HUES48 (cell line): ENCODE results near the gene RAI1.

Source experiments
- H3K27ac ChIP-seq: one replicate; pipeline ENCODE4 v1.7.0; 2013; ENCODE audit warnings: low read depth, low read length, inconsistent platforms
- H3K27me3 ChIP-seq: 2 replicates; pipeline ENCODE4 v1.6.1; 2013; ENCODE audit warnings: mild to moderate bottlenecking, low read length; ENCODE audit not compliant: control insufficient read depth, insufficient read depth
- H3K36me3 ChIP-seq: 2 replicates; pipeline ENCODE4 v1.6.1; 2013; ENCODE audit warnings: low read length; ENCODE audit not compliant: control insufficient read depth, insufficient read depth
- H3K4me1 ChIP-seq: 2 replicates; pipeline ENCODE4 v1.6.1; 2013; ENCODE audit warnings: mild to moderate bottlenecking, low read length; ENCODE audit not compliant: control insufficient read depth, insufficient read depth
- H3K4me3 ChIP-seq: 2 replicates; pipeline ENCODE4 v1.5.1; 2013; ENCODE audit warnings: mild to moderate bottlenecking, low read depth, low read length
- H3K9ac ChIP-seq: 2 replicates; pipeline ENCODE4 v1.6.1; 2013; ENCODE audit warnings: mild to moderate bottlenecking, low read depth, low read length, moderate library complexity
- H3K9me3 ChIP-seq: 2 replicates; pipeline ENCODE4 v1.6.1; 2013; ENCODE audit warnings: low read length; ENCODE audit not compliant: control insufficient read depth, insufficient read depth

Gene RAI1

DNA sequence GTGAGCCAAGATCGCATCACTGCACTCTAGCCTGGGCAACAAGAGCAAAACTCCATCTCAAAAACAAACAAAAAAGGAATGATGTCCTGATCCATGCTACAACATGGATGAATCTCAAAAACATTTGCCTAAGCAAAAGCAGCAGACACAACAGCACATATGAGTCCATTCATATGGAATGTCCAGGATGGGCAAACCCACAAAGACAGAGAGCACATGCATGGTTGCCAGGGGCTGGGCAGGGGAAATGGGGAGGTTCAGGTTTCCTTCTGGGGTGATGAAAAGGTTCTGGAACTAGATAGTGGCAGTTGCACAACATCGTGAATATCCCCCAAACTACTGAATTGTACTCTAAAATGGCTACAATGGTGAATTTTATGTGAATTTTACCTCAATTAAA lies 35.3 kb upstream of the RAI1 start:
- Histone ChIP-seq H3K27me3 (no peaks in the 10 kb centered on the region), H3K4me1 (no peaks in the 10 kb centered on the region), H3K36me3 (no peaks in the 10 kb centered on the region), H3K9ac (no peak overlapping the region), H3K27ac (no peak overlapping the region), H3K4me3 (no peak overlapping the region), H3K9me3 (peaks cover 4% of the 10 kb centered on the region; the same call in 1 of the 2 replicates)

DNA sequence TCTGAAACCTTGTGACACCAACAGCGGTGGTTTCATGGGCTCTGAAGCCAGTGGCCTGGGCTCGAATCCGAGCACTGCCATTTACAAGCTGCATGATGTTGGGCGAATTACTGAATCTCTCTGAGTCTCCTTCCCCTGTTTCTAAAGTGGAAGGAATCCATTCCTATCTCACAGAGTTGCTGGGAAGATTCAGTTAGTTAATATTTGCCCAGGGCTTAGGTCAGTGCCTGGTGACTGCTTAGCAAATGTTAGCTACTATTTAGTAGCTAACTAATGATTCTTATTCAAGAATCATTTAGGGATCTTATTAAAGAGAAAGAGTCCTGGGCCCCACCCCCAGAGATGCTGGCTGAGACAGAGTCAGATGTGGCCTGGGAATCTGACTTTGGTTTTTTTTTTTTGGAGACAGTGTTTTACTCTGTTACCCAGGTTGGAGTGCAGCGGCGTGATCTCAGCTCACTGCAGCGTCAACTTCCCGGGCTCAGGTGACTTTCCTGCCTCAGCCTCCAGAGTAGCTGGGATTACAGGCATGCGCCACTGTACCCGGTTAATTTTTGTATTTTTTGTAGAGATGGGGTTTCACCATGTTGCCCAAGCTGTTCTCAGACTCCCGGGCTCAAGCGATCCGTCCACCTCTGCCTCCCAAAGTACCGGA lies 33.6 kb upstream of the RAI1 start:
- Histone ChIP-seq H3K4me1 (no peaks in the 10 kb centered on the region), H3K36me3 (no peaks in the 10 kb centered on the region), H3K27ac (no peak overlapping the region), H3K4me3 (no peak overlapping the region), H3K9ac (no peak overlapping the region), H3K27me3 (no peaks in the 10 kb centered on the region), H3K9me3 (peaks cover 4% of the 10 kb centered on the region; the same call in 1 of the 2 replicates)

DNA sequence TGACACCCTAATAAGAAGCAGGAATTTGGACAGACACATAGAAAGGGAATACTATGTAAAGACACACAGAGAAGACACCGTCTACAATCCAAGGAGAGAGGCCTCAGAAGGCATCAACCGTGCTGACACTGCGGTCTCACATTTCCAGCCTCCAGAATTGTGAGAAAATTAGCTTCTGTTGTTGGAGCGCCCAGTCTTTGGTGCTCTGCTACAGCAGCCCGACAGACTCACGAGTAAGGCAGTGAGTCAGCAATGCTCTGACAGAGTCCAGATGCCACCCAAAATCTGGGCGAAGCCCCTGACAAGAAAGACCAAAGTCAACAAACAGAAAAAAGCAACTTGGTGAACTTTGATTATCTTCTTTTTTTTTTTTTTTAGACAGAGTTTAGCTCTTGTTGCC lies 32.5 kb upstream of the RAI1 start:
- H3K27ac ChIP-seq: no peak overlapping the region
- no peaks in the 10 kb centered on the region for H3K27me3 ChIP-seq
- no peak overlapping the region for H3K4me3 ChIP-seq
- no peaks in the 10 kb centered on the region for H3K4me1 ChIP-seq
- H3K9me3 ChIP-seq: peaks cover 4% of the 10 kb centered on the region; the same call in 1 of the 2 replicates
- no peak overlapping the region for H3K9ac ChIP-seq
- no peaks in the 10 kb centered on the region for H3K36me3 ChIP-seq

DNA sequence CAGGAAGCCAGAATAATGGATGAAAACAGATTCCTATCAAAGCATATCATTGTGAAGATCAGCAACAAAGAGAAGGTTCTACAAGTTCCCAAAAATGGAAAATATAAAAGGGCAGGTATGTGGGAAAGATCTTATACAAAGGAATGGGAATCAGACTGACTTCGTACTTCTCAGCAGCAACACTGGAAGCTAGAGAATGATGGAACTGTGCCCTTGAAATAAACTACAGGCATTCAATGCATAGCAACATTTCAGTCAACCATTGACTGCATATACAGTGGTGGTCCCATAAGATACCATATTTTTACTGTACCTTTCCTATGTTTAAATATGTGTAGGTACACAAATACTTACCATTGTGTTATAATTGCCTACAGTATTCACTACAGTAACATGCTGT lies 30.3 kb upstream of the RAI1 start:
- Histone ChIP-seq H3K4me1 (no peaks in the 10 kb centered on the region), H3K27ac (no peak overlapping the region), H3K27me3 (no peaks in the 10 kb centered on the region), H3K36me3 (no peaks in the 10 kb centered on the region), H3K9me3 (no peaks in the 10 kb centered on the region), H3K9ac (no peak overlapping the region), H3K4me3 (no peak overlapping the region)

DNA sequence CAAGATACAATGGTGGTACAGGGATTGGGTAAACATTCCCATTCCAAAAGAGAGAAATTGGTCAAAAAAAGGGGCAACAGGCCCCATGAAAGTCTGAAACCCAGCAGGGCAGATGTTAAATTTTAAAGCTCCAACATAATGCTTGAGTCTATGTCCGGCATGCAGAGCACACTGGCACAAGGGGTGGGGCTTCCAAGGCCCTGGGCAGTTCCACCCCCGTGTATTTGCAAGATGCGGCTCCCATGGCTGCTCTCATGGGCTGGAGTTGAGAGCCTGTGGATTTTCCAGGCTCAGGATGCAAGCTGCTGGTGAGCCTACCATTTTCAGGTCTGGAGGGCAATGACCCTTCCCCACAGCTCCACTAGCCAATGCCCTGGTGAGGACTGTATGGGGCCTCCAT lies 27.9 kb upstream of the RAI1 start:
- no peak overlapping the region for H3K9ac ChIP-seq
- H3K4me3 ChIP-seq: no peak overlapping the region
- peaks cover 6% of the 10 kb centered on the region for H3K9me3 ChIP-seq
- no peak overlapping the region for H3K27ac ChIP-seq
- no peaks in the 10 kb centered on the region for H3K36me3 ChIP-seq
- H3K4me1 ChIP-seq: no peaks in the 10 kb centered on the region
- no peaks in the 10 kb centered on the region for H3K27me3 ChIP-seq

DNA sequence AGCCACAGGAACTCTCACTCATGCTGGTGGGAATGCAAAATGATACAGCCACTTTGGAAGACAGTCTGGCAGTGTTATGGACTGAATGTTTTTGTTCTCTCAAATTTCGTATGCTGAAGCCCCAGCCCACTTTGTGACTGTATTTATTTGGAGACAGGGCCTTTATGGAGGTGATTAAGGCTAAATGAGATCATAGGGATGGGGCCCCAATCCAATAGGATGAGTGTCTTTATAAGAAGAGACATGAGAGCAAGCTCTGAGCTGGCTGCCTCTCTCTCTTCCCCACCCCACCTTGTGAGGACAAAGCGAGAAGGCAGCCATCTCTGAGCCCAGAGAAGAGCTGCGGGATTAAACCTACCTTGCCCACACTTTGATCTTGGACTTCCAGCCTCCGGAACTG lies 21.9 kb upstream of the RAI1 start:
- Histone ChIP-seq H3K4me1 (0 out of 2 replicates have a peak, but pooled peaks cover 3% of the 10 kb centered on the region), H3K36me3 (no peaks in the 10 kb centered on the region), H3K4me3 (no peak overlapping the region), H3K9ac (no peak overlapping the region), H3K27ac (no peak overlapping the region), H3K9me3 (peaks cover 11% of the 10 kb centered on the region), H3K27me3 (0 out of 2 replicates have a peak, but pooled peaks cover 3% of the 10 kb centered on the region)

DNA sequence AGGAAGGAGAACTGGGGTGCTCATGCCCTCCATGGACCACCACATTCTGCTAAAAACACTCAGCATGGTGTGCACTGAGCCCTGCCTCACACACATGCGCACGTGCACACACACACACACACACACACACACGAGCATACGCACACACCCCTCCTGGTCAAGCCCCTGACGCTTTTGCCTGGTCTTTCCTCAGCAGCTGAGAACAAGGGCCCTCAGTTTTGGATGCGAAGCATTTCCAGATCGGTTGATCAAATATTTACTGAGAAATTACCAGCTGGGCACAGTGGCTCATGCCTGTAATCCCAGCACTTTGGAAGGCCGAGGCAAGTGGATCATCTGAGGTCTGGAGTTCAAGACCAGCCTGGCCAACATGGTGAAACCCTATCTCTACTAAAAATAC lies 20.1 kb upstream of the RAI1 start:
- Histone ChIP-seq H3K36me3 (no peaks in the 10 kb centered on the region), H3K9ac (no peak overlapping the region), H3K9me3 (peaks cover 11% of the 10 kb centered on the region), H3K4me1 (0 out of 2 replicates have a peak, but pooled peaks cover 3% of the 10 kb centered on the region), H3K27ac (no peak overlapping the region), H3K4me3 (no peak overlapping the region), H3K27me3 (peaks cover 7% of the 10 kb centered on the region; the same call in 1 of the 2 replicates)

DNA sequence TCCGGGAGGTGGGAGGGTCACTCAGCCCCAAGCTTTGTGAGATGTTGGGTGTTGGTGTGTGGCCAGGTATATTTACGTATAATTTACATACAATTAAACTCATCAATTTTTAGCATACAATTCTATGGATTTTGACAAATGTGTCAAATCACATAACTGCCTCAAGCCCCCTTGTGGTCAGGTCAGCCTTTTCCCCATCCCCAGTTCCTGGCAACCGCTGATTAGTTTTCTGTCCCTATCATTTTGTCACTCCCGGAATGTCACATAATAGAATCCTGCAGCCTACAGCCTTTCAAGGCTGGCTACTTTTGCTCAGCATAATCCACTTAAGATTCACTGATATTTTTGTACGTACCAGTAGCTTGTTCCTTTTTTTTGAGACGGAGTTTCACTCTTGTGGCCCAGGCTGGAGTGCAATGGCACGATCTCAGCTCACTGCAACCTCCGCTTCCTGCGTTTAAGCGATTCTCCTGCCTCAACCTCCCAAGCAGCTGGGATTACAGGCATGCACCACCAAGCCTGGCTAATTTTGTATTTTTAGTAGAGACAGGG lies 19.3 kb upstream of the RAI1 start:
- Histone ChIP-seq H3K9me3 (peaks cover 10% of the 10 kb centered on the region), H3K9ac (no peak overlapping the region), H3K4me3 (no peak overlapping the region), H3K4me1 (0 out of 2 replicates have a peak, but pooled peaks cover 3% of the 10 kb centered on the region), H3K36me3 (no peaks in the 10 kb centered on the region), H3K27me3 (peaks cover 7% of the 10 kb centered on the region; the same call in 1 of the 2 replicates), H3K27ac (no peak overlapping the region)

DNA sequence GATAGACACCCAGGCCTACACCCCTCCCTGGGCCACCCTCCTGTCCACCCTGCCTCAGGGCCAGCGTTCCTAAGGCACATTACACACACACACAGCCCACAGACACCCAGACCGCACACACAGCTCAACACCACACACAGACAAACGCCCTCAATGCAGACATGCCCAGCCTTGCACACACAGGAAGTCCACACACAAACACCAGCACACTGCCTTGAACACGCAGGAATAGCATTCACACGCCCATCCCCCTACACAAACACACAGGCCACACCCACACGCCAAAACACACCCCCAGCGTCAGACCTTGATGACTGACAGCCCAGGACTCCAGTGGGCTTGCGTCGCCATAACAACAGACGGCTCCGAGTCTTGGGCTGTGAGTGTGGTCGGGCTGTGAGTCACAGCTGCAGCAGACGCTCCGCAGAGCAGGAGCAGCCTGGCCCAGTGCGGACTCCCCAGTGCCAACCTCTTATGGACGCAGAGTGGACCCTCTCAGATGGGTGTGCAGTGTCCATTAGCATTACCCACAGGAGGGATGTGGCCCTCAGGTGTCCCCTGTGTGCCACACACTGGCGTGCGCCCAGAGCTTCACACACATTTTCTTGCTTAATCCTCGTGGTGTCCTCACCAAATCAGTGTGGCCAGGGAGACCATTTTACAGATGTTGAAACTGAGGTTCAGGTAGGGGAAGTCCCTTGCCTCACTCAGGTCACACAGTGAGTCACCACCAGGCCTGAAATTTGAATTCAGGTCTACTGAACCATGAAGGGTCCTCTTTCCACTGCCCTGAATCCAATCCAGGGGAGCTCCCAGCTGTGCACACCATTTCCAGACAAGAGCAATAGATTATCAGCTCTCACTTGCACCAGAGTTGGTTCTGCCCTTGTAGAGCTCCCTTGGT lies 17.8 kb upstream of the RAI1 start:
- H3K4me3 ChIP-seq: no peak overlapping the region
- no peak overlapping the region for H3K9ac ChIP-seq
- H3K9me3 ChIP-seq: peaks cover 6% of the 10 kb centered on the region
- 0 out of 2 replicates have a peak, but pooled peaks cover 3% of the 10 kb centered on the region for H3K4me1 ChIP-seq
- H3K27me3 ChIP-seq: peaks cover 7% of the 10 kb centered on the region; the same call in 1 of the 2 replicates
- no peaks in the 10 kb centered on the region for H3K36me3 ChIP-seq
- no peak overlapping the region for H3K27ac ChIP-seq

DNA sequence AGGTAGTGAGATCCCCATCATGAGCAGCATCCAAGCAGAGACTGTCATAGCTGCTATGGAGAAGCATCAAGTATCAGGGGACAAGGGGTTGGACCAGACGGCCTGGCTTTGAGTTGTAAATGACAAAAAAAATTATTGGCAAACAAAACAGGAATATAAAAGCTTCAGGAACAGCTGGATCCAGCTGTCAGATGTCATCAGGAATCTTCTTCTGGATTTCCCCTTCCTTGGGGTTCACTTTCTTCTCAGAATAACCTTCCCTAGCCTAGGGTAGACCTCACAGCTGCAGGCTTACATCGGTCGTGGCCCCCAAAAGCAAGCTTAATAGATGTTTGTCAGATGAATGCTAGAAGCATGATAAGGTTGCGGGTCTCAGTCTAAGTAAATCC lies 17.2 kb upstream of the RAI1 start:
- no peak overlapping the region for H3K27ac ChIP-seq
- no peak overlapping the region for H3K9ac ChIP-seq
- H3K4me3 ChIP-seq: no peak overlapping the region
- H3K9me3 ChIP-seq: peaks cover 2% of the 10 kb centered on the region
- H3K4me1 ChIP-seq: 0 out of 2 replicates have a peak, but pooled peaks cover 3% of the 10 kb centered on the region
- peaks cover 7% of the 10 kb centered on the region; the same call in 1 of the 2 replicates for H3K27me3 ChIP-seq
- no peaks in the 10 kb centered on the region for H3K36me3 ChIP-seq
